Ovary (tissue), 9 donors: Measurements from ENCODE around the gene OR2T34. TPM values are rescaled to one million over a fixed set of nuclear protein-coding genes. Genes with fewer than 3 reads are reported as not detected.

Experiments used
- DNase-seq, 5 donors: peaks; one replicate each; pipeline ENCODE4 v3.0.0-alpha.2; 2019 to 2020
- H3K27ac ChIP-seq, 2 donors: fragments of 200-600 bp; one replicate each; pipeline versions ENCODE4 v1.5.1 to v1.8.0; 2019 to 2022
- H3K27me3 ChIP-seq: fragments of 200-600 bp; one replicate; pipeline ENCODE4 v1.8.0; 2022
- H3K36me3 ChIP-seq: fragments of 200-600 bp; sonication (generic); one replicate; pipeline ENCODE4 v1.5.1; 2019
- H3K4me1 ChIP-seq: one replicate; pipeline ENCODE4 v1.8.1; 2013; ENCODE audit warnings: mild to moderate bottlenecking, moderate library complexity; ENCODE audit not compliant: insufficient read depth
- H3K4me3 ChIP-seq: fragments of 200-600 bp; sonication (generic); one replicate; pipeline ENCODE4 v1.5.1; 2017
- H3K9me3 ChIP-seq, 2 donors: fragments of 200-600 bp in 1 of 2; sonication (generic) in 1 of 2; one replicate each; pipeline versions ENCODE4 v1.5.1 to v1.8.1; 2013 to 2019; ENCODE audit warnings: mild to moderate bottlenecking in 1 of 2, moderate library complexity in 1 of 2
- EP300 ChIP-seq: sonication (generic); formaldehyde crosslinking; IDR thresholded peaks from one replicate; pipeline ENCODE4 v1.6.1; 2017; ENCODE audit warnings: antibody characterized with exemption
- POLR2A ChIP-seq: fragments of 450-650 bp; IDR thresholded peaks from one replicate; pipeline ENCODE4 v1.6.1; 2017; ENCODE audit warnings: antibody characterized with exemption, mild to moderate bottlenecking, moderate library complexity
- WGBS, 3 donors: extraction: QIAGEN DNeasy Blood & Tissue Kit in 1 of 3; methylation state at CpG; one replicate each; pipeline versions ENCODE4 v1.1.5 to v1.1.7; 2013 to 2017; 5-methylcytosine and 5-hydroxymethylcytosine counted together
- intact Hi-C, 4 donors: fragments of 100-400 bp; cut with DNase I; formaldehyde crosslinking; loops; one replicate each; pipeline versions ENCODE4 v1.11.0 to v1.15.1; 2022 to 2023
- polyA plus RNA-seq, 2 donors: library from polyadenylated mRNA; stranded (reverse); fragments of 200-250 nt in 1 of 2; fragments of 350-450 nt in 1 of 2; fragmentation: Illumina TruSeq in 1 of 2; extraction: RNeasy Lipid Tissue Mini Kit (QIAGEN cat#74804) in 1 of 2; gene quantifications; one replicate each; pipeline ENCODE4 v1.2.3, GENCODE V29; 2013 to 2014
- total RNA-seq, 7 donors: library from RNA; depleted of rRNA in 2 of 7; stranded (reverse); fragments of >200 nt in 2 of 7; fragmentation: NEBNext Ultra II Directional in 3 of 7; extraction: Animal tissue kit (Norgen Biotek cat#: 25700) in 3 of 7; gene quantifications; one replicate each; pipeline versions ENCODE4 v1.1.0 to v1.2.4, GENCODE V29; 2016 to 2023
- TF ChIP-seq, protein P1 (sequence below), 3 donors: fragments of 450-650 bp in 2 of 3; fragments of 200-600 bp in 1 of 3; IDR thresholded peaks; one replicate each; pipeline versions ENCODE4 v1.5.1 to v1.8.0; 2016 to 2022; ENCODE audit warnings: antibody characterized with exemption in 3 of 3, mild to moderate bottlenecking in 1 of 3
- donor health status: DM: no; HTN: no; CAD: no; lungs with moderate emphysema.
- donor health status: DM: no; HTN: no; CAD: no.
- donor health status: Bipolar disorder and iron deficiency.
- donor health status: DM: yes; HTN: yes; CAD: no.
- donor health status: DM: no; HTN: no; CAD: no.
- donor health status: DM: yes; HTN: yes; CAD: no.

The OR2T34 gene
- total and polyA plus RNA-seq, 9 donors, result not detected

DNA sequence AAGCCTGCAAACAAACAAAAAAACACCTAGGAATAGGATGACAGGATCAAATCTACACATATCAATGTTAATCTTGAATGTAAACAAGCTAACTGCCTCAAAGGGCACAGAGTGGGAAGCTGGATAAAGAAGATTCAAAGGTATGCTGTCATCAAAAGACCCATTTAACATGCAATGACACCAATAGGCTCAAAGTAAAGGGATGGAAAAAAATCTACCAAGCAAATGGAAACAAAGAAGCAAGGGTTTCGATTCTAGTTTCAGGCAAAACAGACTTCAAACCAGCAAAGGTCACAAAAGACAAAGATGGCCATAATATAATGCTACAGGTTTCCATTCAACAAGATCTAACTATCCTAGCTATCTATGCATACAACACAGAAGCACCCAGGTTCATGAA, 39.2 kb upstream of the OR2T34 start:
- TF ChIP-seq POLR2A (no peak), EP300 (no peak)
- TF ChIP-seq, protein P1, sequence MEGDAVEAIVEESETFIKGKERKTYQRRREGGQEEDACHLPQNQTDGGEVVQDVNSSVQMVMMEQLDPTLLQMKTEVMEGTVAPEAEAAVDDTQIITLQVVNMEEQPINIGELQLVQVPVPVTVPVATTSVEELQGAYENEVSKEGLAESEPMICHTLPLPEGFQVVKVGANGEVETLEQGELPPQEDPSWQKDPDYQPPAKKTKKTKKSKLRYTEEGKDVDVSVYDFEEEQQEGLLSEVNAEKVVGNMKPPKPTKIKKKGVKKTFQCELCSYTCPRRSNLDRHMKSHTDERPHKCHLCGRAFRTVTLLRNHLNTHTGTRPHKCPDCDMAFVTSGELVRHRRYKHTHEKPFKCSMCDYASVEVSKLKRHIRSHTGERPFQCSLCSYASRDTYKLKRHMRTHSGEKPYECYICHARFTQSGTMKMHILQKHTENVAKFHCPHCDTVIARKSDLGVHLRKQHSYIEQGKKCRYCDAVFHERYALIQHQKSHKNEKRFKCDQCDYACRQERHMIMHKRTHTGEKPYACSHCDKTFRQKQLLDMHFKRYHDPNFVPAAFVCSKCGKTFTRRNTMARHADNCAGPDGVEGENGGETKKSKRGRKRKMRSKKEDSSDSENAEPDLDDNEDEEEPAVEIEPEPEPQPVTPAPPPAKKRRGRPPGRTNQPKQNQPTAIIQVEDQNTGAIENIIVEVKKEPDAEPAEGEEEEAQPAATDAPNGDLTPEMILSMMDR (IDR thresholded peaks at IDR 0.05), result no peak
- Histone ChIP-seq H3K9me3 (no peaks in the 10 kb centered on the region), H3K27me3 (no peaks in the 10 kb centered on the region), H3K4me3 (no peak overlapping the region), H3K27ac (no peak overlapping the region), H3K4me1 (no peaks in the 10 kb centered on the region), H3K36me3 (no peaks in the 10 kb centered on the region)
- intact Hi-C loops, result no loop called here
- 57 to 77% (median 57%) methylated on average over 1 of the region's 1 CpG for WGBS, 3 donors
- no peak for DNase-seq

DNA sequence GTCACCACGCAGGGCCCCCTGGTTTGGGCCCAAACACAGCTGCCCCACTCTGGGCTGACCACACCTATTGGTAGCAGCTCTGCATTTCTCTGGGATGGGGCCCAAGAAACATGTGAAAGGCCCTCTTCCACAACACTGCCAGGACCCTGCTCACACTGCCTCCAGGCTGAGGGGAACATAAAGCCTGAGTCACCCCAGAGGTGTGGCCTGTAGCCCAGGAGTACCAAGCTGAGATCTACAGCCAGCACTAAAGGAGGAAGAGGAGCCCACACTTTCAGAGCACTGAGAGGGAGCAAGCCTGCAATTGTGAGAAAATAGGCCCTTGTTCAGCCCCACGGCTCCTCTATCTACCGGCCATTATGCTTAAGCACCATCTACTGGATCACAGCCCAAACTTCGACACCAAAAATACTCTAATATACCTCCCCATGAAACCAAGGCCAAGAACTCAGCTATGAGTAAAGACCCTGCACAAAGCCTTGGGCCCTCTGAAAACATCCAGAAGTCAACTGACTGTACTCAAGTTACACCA, 37.4 kb upstream of the OR2T34 start:
- Histone ChIP-seq H3K9me3 (no peaks in the 10 kb centered on the region), H3K4me1 (no peaks in the 10 kb centered on the region), H3K27me3 (no peaks in the 10 kb centered on the region), H3K4me3 (no peak overlapping the region), H3K27ac (no peak overlapping the region), H3K36me3 (no peaks in the 10 kb centered on the region)
- DNase-seq, result no peak
- TF ChIP-seq, protein P1 (IDR thresholded peaks at IDR 0.05), result no peak
- intact Hi-C loops, result no loop called here
- WGBS, 3 donors, result 67 to 81% (median 70%) methylated on average over 4 of the region's 4 CpGs

DNA sequence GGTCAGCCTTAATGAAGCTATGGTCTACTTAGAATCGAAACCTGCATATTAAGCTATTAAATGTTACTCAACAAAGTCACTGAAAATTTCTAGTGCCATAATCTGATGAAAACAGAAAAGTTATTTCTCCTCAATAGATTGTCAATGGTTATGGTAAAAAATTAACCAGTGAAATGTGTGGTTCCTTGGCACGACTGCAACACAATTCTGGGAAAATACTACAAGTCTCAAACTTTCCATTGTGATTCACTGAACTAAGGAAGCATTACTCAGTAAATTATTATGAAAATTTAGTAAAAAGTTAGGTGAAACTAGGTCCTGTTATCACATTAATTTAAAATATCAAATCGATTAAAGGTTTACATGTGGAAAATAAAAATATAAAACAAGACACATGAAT, 35.7 kb upstream of the OR2T34 start:
- TF ChIP-seq POLR2A (no peak), EP300 (no peak)
- TF ChIP-seq, protein P1 (IDR thresholded peaks at IDR 0.05), result no peak
- Histone ChIP-seq H3K27ac (no peak overlapping the region), H3K4me3 (no peak overlapping the region), H3K9me3 (no peaks in the 10 kb centered on the region), H3K27me3 (no peaks in the 10 kb centered on the region), H3K4me1 (no peaks in the 10 kb centered on the region), H3K36me3 (no peaks in the 10 kb centered on the region)
- WGBS, 3 donors, result 42 to 45% (median 45%) methylated on average over 3 of the region's 3 CpGs
- no peak for DNase-seq
- intact Hi-C loops, result no loop called here

DNA sequence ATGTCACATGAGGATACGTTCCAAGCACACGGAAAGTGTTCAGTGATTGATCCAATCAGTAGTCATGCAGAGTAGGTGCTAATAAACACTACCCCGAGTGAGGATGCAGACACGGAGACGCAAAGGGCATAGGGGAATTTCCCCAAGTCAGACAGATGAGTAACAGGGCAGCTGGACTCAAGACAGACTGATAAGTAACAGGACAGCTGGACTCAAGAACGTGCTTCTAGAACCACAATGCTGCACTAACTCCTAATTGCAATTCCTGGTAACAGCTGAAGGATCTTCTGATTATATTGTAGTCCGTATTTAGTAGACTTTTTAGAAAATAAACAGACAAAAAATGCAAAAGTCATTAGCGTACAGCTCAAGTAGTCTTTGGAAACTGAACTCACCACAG, 24.8 kb upstream of the OR2T34 start:
- no peak for TF ChIP-seq EP300
- TF ChIP-seq, protein P1 (IDR thresholded peaks at IDR 0.05), result no peak
- TF ChIP-seq POLR2A, result no peak
- DNase-seq, result no peak
- 71 to 81% (median 79%) methylated on average over 8 of the region's 8 CpGs for WGBS, 3 donors
- Histone ChIP-seq H3K4me1 (no peaks in the 10 kb centered on the region), H3K4me3 (no peak overlapping the region), H3K27me3 (no peaks in the 10 kb centered on the region), H3K9me3 (no peaks in the 10 kb centered on the region), H3K36me3 (no peaks in the 10 kb centered on the region), H3K27ac (no peak overlapping the region)
- intact Hi-C loops, result no loop called here

DNA sequence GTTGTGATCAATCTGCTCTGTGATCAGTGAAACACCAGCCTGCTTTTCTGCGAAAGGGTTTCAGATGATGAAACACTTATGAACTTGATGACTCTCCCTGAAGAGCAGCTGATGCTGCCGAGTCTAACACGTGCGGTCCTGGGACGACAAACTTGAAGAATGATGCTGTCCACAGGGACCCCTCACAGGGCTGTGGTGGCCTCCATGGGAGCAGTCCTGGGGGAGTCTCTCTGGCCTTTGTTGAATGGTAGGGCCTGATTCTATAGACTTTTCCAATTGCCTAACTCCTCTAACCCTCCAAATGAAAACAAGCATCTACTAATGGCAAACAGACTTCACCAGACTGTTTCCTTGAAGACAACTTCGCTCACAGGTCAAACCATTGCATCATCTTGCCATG, 23.0 kb upstream of the OR2T34 start, which contains the start of gene OR2T10:
OR2T10 (minus strand) TSS at position 112 of the 400 bp plus-strand sequence. CDS start 3,932 bp downstream, outside the sequence.
- Histone ChIP-seq H3K27ac (no peak within 1 kb of the TSS), H3K4me1 (no peaks in the 10 kb centered on the region), H3K9me3 (no peaks in the 10 kb centered on the region), H3K36me3 (no peaks in the 10 kb centered on the region), H3K27me3 (no peaks in the 10 kb centered on the region), H3K4me3 (no peak within 1 kb of the TSS)
- no peak for DNase-seq
- TF ChIP-seq EP300 (no peak), POLR2A (no peak)
- TF ChIP-seq, protein P1 (IDR thresholded peaks at IDR 0.05), result no peak
- WGBS, 3 donors, result 76 to 86% (median 83%) methylated on average over 6 of the region's 6 CpGs
- intact Hi-C loops, result no loop called here
